ENCODE measurements around the gene BEST2. TPM values are rescaled to one million over a fixed set of nuclear protein-coding genes. Genes with fewer than 3 reads are reported as not detected.

Gene BEST2
- total RNA-seq, 1 donor from 2014 or later: not detected

DNA sequence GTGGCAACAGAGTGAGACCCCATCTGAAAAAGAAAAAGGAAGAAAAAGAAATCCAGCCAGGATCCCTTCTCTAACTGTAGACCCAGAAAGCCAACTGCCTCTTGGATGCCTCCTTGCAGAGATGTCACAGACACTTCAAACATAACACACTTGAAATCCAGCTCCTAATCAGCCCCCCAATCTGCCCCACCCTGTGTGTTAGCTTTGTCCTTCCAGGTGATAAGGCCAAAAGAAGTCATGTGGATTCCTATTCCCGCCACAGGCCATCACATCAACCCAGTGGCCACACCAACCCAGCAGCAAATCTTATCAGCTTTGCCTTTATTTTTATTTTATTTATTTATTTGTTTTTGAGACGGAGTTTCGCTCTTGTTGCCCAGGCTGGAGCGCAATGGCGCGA is 8.1 kb downstream of the BEST2 start:
- TF ChIP-seq, protein P1, sequence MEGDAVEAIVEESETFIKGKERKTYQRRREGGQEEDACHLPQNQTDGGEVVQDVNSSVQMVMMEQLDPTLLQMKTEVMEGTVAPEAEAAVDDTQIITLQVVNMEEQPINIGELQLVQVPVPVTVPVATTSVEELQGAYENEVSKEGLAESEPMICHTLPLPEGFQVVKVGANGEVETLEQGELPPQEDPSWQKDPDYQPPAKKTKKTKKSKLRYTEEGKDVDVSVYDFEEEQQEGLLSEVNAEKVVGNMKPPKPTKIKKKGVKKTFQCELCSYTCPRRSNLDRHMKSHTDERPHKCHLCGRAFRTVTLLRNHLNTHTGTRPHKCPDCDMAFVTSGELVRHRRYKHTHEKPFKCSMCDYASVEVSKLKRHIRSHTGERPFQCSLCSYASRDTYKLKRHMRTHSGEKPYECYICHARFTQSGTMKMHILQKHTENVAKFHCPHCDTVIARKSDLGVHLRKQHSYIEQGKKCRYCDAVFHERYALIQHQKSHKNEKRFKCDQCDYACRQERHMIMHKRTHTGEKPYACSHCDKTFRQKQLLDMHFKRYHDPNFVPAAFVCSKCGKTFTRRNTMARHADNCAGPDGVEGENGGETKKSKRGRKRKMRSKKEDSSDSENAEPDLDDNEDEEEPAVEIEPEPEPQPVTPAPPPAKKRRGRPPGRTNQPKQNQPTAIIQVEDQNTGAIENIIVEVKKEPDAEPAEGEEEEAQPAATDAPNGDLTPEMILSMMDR (IDR thresholded peaks at IDR 0.05; ENCODE audit: insufficient read depth, low read length, severe bottlenecking): no peak
- Histone ChIP-seq H3K4me3 (ENCODE audit: low read depth, low read length) (no peak overlapping the region), H3K27me3 (ENCODE audit: control insufficient read depth, insufficient read depth, low read length) (no peaks in the 10 kb centered on the region), H3K36me3 (ENCODE audit: control insufficient read depth, insufficient read depth, low read length) (peaks cover 10% of the 10 kb centered on the region)
- no peak for FAIRE-seq
- no peak for DNase-seq (ENCODE audit: low read depth)

DNA sequence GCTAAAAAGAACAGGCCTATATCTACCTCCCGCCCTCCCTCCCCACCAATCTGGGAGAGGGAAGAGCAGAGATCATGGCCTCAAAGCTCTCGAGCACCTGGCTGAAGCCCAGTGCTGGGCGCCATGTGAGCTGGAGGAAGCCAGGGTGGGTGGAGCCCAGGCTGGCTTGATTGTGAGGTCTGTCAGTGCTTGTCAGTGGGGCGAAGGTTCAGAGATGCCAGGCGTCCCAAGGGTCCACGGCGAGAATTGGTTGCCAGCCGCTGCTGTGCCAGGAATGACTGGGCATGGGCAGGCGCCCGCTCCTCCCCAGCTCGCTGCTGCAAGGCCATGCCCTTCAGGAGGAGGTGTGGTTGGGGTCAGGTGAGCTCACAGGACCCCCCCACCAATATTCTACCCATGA is 11.5 kb downstream of the BEST2 start:
- no peak for FAIRE-seq
- TF ChIP-seq, protein P1 (IDR thresholded peaks at IDR 0.05; ENCODE audit: insufficient read depth, low read length, severe bottlenecking): no peak
- Histone ChIP-seq H3K4me3 (ENCODE audit: low read depth, low read length) (no peak overlapping the region), H3K27me3 (ENCODE audit: control insufficient read depth, insufficient read depth, low read length) (no peaks in the 10 kb centered on the region), H3K36me3 (ENCODE audit: control insufficient read depth, insufficient read depth, low read length) (peaks cover 23% of the 10 kb centered on the region)
- DNase-seq (ENCODE audit: low read depth): no peak

DNA sequence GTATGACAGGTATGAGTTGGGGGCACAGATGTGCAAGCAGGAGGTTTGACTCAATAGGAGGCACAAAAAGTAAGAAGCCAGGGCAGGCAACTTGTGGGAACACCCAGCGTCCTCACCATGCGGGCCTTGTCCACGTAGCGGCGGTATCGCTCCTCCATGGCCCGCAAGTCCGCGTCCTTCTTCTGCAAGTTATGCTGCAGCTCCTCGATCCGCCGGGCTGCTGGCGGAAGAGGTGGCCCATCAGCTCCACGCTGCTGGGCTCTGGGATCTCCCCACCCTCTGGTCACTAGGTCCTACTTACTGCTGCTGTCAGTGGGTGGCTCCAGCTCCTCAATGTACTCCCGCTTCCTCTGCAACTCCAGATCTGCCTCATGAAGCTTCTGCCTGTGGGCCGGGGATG is 13.1 kb downstream of the BEST2 start:
- H3K27me3 ChIP-seq (ENCODE audit: control insufficient read depth, insufficient read depth, low read length): no peaks in the 10 kb centered on the region
- no peak overlapping the region for H3K4me3 ChIP-seq (ENCODE audit: low read depth, low read length)
- TF ChIP-seq, protein P1 (IDR thresholded peaks at IDR 0.05; ENCODE audit: insufficient read depth, low read length, severe bottlenecking): no peak
- DNase-seq (ENCODE audit: low read depth) (no peak), FAIRE-seq (peak; percentile 32)
- peaks cover 25% of the 10 kb centered on the region for H3K36me3 ChIP-seq (ENCODE audit: control insufficient read depth, insufficient read depth, low read length)

DNA sequence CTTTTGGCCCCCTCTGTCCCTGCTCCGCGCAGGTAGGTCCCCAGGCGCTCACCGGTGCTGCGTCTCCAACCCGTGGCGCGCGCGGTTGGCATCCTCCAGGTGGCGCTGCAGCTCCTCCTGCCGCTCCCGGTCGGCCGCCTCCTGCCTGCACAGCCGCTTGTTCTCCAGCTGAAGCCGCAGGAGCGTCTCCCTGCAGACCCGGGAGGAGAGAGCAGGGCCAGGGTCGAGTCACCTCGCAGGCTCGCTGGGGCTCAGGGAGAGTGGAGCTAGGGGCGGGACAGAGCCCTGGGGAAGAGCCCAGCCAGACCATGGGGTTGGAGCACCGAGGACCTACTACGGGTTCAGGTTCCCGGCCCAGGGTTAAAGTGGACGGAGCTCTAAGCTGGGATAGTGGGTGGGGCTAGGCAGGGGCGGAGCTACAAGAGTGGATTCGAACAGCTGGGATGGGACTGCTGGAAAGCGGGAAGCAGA is 14.5 kb downstream of the BEST2 start:
- FAIRE-seq (no peak), DNase-seq (ENCODE audit: low read depth) (no peak)
- Histone ChIP-seq H3K4me3 (ENCODE audit: low read depth, low read length) (peak overlapping the region; percentile 29), H3K27me3 (ENCODE audit: control insufficient read depth, insufficient read depth, low read length) (no peaks in the 10 kb centered on the region), H3K36me3 (ENCODE audit: control insufficient read depth, insufficient read depth, low read length) (peaks cover 32% of the 10 kb centered on the region)
- TF ChIP-seq, protein P1 (IDR thresholded peaks at IDR 0.05; ENCODE audit: insufficient read depth, low read length, severe bottlenecking): peak; percentile 69

DNA sequence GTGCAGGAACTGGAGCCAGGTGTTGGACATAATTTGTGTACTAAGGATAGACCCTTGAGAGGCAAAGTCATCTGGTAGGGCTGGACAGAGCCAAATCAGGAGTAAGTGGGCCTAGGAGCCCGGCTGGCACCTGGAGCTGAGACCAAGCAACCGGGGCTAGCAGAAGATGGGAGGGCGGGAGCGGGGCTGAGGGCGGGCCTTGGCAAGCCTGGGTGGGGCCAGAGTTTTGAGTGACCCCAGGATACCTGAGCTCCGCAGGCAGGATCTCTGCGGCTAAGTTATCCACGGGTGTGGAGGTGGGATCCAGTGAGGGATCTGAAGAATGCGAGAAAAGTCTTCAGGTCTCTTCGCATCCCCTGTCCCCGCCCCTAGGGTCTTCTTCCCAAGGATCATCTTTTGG is 15.6 kb downstream of the BEST2 start:
- TF ChIP-seq, protein P1 (IDR thresholded peaks at IDR 0.05; ENCODE audit: insufficient read depth, low read length, severe bottlenecking): no peak
- DNase-seq (ENCODE audit: low read depth) (no peak), FAIRE-seq (no peak)
- H3K36me3 ChIP-seq (ENCODE audit: control insufficient read depth, insufficient read depth, low read length): peaks cover 32% of the 10 kb centered on the region
- no peaks in the 10 kb centered on the region for H3K27me3 ChIP-seq (ENCODE audit: control insufficient read depth, insufficient read depth, low read length)
- no peak overlapping the region for H3K4me3 ChIP-seq (ENCODE audit: low read depth, low read length)

DNA sequence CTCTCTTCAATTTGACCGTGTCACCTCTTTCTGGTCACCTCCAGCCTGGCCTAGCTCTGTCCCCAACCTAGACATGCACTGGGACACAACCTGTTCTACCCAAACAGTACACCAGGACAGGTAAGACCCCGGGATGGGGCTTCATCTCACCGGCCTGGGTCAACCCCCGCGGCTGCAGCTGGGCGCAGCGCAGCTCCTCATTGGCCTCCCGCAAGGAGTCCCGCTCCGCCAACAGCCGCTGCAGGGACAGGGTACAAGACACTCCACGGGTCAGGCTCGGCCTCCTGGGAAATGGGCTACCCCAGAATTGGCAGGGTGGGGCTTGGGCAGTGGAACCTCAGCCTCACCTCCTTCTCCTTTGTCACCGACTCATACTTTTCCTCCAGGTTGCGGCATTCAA is 16.1 kb downstream of the BEST2 start:
- Histone ChIP-seq H3K36me3 (ENCODE audit: control insufficient read depth, insufficient read depth, low read length) (peaks cover 32% of the 10 kb centered on the region), H3K27me3 (ENCODE audit: control insufficient read depth, insufficient read depth, low read length) (no peaks in the 10 kb centered on the region), H3K4me3 (ENCODE audit: low read depth, low read length) (no peak overlapping the region)
- DNase-seq (ENCODE audit: low read depth): no peak
- no peak for FAIRE-seq
- TF ChIP-seq, protein P1 (IDR thresholded peaks at IDR 0.05; ENCODE audit: insufficient read depth, low read length, severe bottlenecking): no peak
